ENCODE measurements around the gene FDPS.
"Not testable (repeated sequence)": the region's sequence is repeated elsewhere in the genome, so short reads cannot be mapped to it uniquely, and the experiment has no call there.

FDPS gene

DNA sequence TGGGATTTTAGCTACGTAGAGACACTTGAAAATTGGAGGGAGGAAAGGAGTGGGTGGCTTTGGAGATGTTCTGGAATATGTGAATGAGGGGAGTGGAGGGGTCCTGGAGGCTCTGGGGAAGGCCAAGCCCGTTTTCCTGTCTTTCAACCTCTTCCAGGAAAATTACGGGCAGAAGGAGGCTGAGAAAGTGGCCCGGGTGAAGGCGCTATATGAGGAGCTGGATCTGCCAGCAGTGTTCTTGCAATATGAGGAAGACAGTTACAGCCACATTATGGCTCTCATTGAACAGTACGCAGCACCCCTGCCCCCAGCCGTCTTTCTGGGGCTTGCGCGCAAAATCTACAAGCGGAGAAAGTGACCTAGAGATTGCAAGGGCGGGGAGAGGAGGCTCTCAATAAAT, 11.6 kb downstream of the FDPS start:
- no peak for DNase-seq (ENCODE audit: low spot score)

GRCh38 chr1:155320661-155321617, 12.3 kb downstream of the FDPS start, which contains the start of gene RUSC1:
Gene RUSC1 (plus strand): TSS chr1:155320894. CDS start chr1:155321774, 880 bp downstream.
- DNase-seq (ENCODE audit: low spot score), result peak; percentile 92

- DNase-seq (ENCODE audit: low spot score), result peak; percentile 57
These were observed 13.2 kb downstream of the FDPS start for GRCh38 chr1:155321639-155322503.

DNA sequence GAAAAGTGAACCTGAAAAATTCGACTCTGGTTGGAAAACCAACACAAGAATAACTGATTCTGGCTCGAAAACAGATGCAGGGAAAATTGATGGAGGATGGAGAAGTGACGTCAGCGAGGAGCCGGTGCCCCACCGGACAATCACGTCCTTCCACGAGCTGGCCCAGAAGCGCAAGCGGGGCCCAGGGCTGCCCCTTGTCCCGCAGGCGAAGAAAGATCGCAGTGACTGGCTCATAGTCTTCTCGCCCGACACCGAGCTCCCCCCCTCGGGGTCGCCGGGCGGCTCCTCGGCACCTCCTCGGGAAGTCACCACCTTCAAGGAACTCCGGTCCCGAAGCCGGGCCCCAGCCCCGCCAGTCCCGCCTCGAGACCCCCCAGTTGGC, 13.9 kb downstream of the FDPS start:
- DNase-seq (ENCODE audit: low spot score), result peak; percentile 50

DNA sequence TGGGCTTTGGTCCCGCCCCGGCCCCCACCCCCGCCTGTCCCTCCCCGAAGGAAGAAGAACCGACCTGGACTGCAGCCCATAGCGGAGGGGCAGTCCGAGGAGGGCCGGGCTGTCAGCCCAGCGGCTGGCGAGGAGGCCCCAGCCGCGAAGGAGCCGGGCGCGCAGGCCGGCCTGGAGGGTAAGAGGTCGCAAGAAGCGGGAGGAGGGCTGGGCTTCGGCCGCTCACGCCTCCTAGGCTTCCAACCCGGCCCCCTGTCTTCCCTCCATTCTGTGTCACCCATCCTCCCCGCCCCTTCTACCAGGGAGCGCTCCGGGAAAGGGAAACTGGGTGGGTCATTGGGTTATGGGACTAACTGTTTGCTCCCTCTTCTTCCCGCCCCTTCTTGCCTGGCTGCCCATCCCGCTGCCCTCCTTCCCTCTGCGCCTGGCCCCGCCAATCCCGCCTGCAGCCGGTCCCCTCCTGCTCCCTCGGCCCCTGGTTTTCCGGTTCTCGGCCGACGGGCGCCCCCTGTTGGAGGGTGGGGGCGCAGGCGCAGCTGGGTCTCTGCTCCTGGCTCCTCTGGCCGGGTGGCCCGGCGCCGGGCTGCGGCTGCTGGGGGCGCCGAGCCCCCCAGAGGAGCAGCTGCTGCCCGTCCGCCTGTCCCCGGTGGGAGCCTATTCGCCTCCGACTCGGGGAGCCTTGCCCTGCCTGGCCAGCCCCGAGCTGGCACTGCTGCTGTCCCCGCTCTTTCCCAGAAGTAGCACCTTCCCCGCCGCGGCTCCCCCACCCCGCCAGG, 14.5 kb downstream of the FDPS start:
- DNase-seq (ENCODE audit: low spot score), result peak; percentile 91

GRCh38 chr1:155323729-155324036, 15.0 kb downstream of the FDPS start:
- DNase-seq (ENCODE audit: low spot score), result peak; percentile 75

DNA sequence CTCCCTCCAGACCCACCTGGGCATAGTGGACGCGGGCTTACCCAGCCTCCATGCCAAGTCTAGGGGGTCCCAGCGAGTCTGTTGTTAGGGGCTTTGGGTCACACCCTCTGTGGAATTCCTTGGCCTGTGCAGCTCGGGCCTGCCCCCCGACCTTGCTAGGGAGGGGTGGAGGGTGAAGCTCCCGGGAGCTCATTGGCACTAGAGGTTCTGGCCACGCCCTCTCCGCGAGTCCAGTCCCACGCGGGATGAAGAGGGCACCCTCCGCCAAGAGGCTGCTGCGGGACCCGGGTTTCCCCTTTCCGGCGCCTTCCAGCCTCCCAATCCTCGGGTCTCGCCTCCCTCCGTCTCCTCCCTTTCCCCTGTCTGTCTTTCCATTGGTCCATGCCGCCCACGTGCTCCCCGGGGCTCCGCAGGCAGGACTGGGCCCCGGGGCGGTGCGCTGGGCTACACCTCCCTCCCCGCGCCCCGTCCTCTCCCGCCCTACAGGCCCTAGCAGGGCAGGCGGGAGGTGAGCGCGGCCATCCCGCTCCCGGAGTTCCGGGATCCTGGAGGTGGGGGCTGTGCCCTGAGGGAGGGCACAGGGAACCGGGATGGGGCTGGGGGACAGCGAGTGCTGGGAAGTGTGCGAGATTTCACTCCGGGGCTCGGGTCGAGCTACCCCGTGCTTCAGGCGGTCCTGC, 15.5 kb downstream of the FDPS start:
- DNase-seq (ENCODE audit: low spot score), result peak; percentile 94

DNA sequence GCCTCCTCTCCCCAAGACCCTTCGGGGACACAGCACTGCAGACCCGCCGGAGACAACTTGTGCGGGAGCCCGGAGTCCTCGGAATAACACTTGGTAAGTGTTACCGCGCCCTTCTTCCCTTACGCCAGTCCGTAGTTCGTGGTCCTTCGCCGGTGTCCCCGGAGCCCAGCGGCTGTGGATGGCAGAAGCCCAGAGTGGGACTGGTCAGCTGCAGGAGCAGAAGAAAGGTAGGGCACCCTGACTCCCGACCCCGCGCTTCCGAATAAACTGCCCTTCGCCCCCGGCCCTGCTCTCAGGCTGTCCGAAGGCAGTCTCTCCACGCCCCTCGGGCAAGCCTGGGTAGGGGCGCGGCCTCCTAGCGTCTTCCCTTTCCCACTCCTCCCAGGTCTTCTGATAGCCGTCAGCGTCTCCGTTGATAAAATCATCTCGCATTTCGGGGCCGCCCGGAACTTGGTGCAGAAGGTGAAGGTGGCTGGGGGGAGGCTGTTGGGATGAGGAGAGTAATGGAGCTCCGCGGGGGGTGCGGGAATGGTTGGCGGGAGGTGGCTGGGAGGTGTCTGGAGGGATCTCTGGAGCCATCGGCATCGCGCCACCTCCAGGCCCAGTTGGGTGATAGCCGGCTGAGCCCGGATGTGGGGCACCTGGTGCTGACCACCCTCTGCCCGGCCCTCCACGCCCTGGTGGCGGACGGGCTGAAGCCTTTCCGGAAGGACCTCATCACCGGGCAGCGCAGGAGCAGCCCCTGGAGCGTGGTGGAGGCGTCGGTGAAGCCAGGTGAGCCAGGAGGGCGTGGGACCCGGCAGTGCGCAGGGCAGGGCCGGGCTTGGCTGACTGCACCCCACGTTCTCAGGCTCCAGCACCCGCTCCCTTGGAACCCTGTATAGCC, 16.3 kb downstream of the FDPS start:
- DNase-seq (ENCODE audit: low spot score), result peak; percentile 57

- DNase-seq (ENCODE audit: low spot score), result peak; percentile 24
These were observed 16.9 kb downstream of the FDPS start for GRCh38 chr1:155325603-155325893.

DNA sequence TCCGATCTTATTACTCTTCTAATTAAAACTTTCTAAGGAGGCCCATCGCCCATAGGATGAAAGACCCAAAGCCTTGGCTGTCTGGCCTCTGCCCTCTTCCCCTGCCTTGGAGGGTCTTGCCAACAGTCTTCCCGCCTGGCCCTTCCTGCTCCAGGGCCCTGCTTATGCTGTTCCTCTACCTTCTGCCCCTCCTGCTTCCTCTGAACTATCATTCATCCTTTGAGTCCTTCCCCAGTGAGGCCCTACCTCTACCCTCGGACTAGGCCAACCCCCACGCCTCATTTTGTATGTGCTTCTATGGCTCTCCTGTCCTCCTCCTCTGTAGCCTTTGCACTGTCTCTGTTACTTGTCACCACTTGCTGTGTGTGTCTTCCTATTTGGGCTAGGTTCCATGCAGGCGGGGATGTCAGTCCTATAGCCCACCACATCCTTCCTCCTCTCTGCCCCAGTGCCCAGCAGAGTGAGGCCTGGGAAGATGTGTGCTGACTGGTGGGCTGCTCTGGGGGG, 17.4 kb downstream of the FDPS start:
- no peak for DNase-seq (ENCODE audit: low spot score)

- DNase-seq (ENCODE audit: low spot score), result no peak
These were observed 18.0 kb downstream of the FDPS start for GRCh38 chr1:155326631-155327037.

DNA sequence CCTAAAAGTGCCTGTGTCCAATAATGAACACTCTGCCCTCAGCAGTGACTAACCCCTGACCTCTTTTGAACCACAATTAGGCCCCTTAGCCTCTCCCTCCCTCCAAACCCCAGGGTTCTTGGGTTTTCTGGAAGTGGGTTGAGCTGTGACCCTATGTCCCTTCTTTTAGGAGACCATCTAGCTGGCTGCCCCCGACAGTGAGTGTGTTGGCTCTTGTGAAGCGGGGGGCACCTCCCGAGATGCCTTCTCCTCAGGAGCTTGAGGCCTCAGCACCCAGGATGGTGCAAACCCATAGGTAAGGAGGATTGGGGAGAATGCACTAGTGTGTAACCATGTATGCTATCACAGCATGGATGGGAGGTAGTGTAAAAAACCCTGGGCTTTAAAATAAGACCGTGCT, 19.3 kb downstream of the FDPS start:
- no peak for DNase-seq (ENCODE audit: low spot score)

GRCh38 chr1:155328856-155329255, 20.2 kb downstream of the FDPS start:
- DNase-seq (ENCODE audit: low spot score), result not testable (repeated sequence)

GRCh38 chr1:155329980-155330598, 21.4 kb downstream of the FDPS start:
- DNase-seq (ENCODE audit: low spot score), result no peak

DNA sequence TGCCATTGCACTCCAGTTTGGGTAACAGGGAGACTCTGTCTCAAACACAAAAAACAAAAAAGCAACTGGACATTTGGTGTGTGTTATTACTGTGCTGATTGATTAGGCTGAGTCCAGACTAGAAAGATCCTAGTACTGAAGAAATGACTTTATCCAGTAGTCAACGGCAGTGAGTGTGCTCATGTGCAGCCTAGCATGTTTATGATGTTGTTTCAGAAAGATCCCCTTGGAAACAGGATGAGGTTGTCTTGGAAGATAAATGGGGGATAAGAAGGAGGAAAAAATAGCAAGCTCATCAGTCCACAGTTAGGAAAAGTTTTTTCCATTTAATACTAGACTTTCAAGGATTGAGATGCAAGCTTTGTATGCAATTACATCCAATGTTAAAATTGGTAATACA, 26.3 kb downstream of the FDPS start:
- DNase-seq (ENCODE audit: low spot score), result no peak

DNA sequence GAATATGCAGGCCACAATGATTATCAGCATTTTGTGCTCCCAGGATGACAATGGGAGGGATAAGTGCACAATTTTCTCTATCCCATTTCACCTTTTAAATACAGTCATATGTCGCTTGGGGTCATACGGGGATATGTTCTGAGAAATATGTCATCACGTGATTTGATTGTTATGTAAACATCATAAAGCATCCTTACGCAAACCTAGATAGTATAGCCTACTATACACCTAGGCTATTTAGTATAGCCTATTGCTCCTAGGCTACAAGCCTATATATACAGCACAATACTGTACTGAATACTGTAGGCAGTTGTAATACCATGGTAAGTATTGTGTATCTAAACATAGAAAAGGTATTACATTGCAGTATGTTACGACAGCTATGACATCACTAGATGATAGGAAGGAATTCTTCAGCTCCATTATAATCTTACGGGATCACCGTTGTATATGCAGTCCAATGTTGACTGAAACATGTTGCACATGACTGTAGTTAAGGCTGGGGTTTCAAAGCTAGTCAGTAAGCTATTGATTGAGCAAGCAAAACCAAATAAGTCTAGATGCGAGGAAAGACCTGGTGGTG, 30.9 kb downstream of the FDPS start:
- no peak for DNase-seq (ENCODE audit: low spot score)

- no peak for DNase-seq (ENCODE audit: low spot score)
These were observed 34.2 kb downstream of the FDPS start for GRCh38 chr1:155342842-155343241.

DNA sequence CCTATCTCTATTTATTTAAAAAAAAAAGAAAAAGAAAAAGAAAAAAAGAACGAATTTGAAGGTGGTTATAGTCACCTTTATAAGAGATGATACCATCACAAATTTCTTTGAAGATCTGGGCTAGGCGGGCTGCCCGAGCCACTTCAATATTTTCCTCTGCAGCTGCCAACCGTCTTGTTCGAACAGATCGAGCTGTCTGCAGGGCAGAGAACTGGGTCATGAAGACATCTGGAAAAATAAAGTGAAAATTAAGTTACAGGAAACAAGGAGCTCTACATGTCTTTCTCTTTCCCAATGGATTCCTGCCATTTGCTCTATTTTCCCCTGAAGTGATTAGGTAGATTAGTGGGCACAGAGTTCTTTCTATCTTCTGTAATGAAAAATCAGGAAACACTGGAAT, 44.0 kb downstream of the FDPS start:
- no peak for DNase-seq (ENCODE audit: low spot score)

- no peak for DNase-seq (ENCODE audit: low spot score)
These were observed 51.4 kb downstream of the FDPS start for GRCh38 chr1:155360051-155360450.
